SKM-1 treated with dmso at 0.1 percent for 144 hours (cell line): ENCODE data around the gene ARHGAP10.

Experiments used
- DNase-seq: peaks from one replicate; lab custom pipeline; 2025; ENCODE audit not compliant: unreplicated experiment; lab: John Stamatoyannopoulos, UW

ARHGAP10 gene

GRCh38 chr4:148118179-148118578 lies 386.3 kb downstream of the ARHGAP10 start:
- DNase-seq = no peak

GRCh38 chr4:148118633-148119032 lies 386.7 kb downstream of the ARHGAP10 start:
- no peak for DNase-seq

DNA sequence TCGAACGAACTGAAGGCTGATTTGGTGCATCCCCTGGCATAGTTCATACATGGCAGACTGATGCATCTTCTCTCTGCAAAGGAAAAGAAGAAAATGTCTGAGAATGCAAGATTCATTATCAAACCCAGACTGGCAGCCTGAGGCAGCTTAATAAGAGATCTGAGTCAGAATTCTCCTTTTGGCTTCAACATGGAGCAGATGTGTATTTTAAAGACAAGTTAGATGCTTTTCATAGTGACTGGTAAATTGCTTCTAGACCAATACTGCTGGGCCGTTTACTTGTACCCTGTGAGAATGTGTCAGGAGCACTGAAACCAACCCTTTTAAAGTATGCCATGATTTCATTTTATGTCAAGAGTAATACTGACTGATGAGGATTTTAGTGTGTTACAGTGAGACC lies 388.3 kb downstream of the ARHGAP10 start:
- DNase-seq = no peak
